NCI-H1048 (cell line): ENCODE measurements around the gene TPSG1.
"Not testable (repeated sequence)": the region's sequence is repeated elsewhere in the genome, so short reads cannot be mapped to it uniquely, and the experiment has no call there.

Source experiments
- DNase-seq: peaks from one replicate; lab custom pipeline; 2025; lab: John Stamatoyannopoulos, UW

Gene TPSG1

DNA sequence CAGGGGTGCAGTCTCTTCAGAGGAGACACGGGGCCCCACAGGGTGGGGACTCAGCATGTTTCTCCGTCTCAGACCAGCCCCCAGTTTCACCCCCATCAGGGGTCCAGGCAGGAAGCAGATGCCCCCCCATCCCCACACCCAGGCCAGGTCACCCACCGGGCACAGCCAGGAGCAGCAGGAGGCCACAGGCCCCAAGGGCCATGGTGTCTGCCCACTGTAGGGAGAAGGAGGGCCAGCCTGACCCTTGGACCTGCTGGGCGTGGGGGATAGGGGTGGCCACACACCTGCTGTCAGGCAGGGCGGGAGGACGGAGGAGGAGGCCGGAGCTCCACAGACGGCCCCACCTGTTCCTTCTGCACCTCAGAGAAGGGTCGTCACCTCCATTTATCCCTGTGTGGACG is at the start of gene TPSG1:
Gene TPSG1 (minus strand): TSS at position 218 of the 401 bp plus-strand sequence. CDS start 16 bp downstream, at position 202.
- no peak for DNase-seq

DNA sequence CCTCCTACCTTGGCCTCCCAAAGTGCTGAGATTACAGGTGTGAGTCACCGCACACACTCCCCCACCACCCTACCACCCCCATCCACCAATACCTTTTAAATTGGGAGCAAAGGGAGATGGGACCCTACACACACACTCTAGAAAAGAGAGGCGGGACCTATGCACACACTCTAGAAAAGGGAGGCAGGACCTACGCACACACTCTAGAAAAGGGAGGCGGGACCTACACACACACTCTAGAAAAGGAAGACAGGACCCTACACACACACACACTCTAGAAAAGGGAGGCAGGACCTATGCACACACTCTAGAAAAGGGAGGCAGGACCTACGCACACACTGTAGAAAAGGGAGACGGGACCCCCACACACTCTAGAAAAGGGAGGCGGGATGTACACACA is 49.7 kb upstream of the TPSG1 start:
- DNase-seq, result no peak

DNA sequence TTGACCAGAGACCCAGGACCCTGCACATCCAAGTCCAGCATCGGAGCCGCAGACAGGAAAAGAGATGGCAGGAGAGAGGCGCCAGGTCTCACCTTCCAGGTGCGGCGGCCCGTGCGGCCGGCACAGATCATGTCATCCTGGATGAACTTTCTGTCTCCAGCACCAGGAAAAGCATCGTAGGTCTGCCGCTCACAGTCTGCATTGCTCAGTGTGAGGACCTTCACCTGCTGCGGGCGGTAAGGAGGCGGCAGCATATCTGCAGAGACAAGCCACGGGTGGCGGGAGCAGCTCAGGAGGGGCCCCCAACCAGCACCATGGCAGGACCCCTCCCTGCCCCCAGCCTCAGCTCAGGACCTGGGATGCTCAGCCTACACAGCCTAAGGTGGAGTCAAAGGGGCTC is 48.7 kb upstream of the TPSG1 start:
- DNase-seq, result no peak

- no peak for DNase-seq
Measured at GRCh38 chr16:1272453-1273198, 47.6 kb upstream of the TPSG1 start.

GRCh38 chr16:1271724-1272413 is 46.8 kb upstream of the TPSG1 start:
- DNase-seq, result not testable (repeated sequence)

DNA sequence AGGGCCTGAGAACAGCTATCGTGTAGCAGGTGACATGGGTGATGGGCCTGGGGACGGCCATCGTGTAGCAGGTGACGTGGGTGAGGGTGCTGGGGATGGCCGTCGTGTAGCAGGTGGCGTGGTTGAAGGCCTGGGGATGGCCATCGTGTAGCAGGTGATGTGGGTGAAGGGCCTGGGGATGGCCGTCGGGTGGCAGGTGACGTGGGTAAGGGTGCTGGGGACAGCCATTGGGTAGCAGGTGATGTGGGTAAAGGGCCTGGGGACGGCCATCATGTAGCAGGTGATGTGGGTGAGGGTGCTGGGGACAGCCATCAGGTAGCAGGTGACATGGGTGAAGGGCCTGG is 46.3 kb upstream of the TPSG1 start:
- no peak for DNase-seq

DNA sequence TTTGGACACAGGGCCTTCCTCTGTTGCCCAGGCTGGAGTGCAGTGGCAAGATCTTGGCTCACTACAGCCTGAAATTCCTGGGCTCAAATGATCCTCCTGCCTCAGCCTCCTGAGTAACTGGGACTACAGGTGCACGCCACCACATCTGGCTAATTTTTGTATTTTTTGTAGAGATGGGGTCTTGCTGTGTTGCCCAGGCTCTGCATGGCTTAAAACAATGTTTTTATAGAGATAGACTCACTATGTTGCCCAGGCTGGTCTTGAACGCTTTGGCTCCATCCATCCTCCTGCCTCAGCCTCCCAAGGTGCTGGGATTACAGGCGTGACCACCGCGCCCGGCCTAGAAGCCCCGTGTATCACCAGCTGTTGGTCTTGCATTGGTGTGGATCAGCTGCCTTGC is 44.4 kb upstream of the TPSG1 start:
- not testable (repeated sequence) for DNase-seq

GRCh38 chr16:1265826-1266225 is 40.8 kb upstream of the TPSG1 start:
- DNase-seq, result no peak

DNA sequence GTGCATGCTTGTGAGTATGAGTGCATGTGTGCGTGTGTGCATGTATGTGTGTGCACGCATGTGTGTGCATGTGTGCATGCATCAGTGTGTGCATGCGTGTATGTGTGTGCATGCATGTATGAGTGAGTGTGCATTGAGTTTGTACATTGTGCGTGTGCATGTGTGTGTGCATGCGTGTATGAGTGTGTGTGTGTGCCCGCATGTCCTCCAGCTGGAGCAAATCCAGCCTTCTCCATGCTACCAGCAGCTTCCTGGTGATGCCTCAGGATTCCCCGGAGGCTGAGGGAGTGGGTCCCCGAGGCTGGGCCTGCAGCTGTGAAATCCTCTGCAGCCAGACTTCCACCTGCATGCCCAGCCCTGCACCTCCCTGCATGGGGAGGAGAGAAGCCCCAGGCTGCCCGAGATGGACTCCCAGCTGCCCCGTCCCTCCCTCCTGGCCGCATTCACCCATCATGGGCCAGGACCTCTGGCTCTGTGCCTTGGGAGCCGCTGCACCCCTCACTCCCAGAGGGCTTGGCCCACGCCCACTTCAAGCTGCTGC is 40.1 kb upstream of the TPSG1 start:
- no peak for DNase-seq

DNA sequence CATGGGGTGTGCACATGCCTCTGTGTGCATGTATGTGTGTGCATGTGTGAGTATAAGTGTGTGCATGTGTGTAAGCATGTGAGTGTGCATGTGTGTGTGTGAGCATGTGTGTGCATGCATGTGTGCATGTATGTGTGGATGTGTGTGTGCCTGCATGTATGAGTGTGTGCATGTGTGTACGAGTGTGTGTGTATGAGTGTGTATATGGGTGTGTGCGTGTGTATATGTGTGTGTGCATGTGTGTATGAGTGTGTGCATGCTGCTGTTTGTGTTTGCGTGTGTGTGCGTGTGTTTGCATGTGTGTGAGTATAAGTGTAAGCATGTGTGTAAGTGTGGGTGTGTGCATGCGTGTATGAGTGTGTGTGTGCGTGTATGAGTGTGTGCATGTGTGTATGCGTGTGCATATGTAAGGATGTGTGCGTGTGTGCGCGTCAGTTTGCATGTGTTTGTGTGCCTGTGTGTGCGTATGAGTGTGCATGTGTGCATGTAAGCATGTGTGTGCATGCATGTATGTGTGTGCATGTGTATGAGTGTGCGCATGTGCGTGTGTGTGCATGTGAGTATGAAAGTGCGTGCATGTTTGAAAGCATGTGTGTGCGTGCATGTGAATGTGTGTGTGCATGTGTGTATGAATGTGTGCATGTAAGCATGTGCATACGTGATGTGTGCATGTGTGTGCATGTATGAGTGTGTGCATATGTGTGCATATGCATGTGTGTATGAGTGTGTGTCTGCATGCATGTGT is 39.4 kb upstream of the TPSG1 start:
- DNase-seq, result no peak

DNA sequence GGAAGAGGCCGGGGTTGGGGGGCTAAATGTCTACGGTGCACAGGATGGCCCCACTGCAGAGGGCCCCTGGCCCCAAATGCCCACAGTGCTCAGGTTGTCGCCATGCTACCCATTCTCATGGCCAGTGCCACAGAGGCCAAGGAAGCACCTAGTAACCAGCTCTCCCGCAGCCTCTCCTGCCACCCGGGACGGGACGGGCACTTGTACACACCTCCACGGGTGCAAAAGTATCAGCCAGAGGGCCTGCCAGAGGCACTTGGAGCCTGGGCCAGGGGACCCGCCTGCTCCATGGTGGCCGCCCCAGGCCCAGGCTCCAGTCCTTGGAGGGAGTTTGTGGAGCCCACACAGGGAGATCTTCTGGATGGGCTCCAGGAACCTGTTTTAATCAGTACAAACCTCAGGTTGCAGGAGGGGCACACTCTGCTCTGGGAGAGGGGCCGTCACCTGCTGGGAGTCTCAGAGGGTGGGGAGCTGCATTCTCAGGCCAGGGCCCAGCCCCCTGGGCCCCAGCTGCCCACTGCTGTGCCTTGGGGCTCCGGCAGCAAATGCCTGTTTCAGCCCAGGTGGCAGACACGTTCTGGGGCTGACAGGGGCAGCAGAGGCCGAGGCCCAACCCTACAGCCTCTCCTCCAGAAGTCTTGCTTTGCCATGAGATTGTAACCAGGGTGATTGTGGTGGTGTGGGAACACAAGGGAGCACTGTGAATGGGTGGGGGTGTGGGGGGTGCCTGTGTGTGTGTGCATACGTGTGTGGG is 38.7 kb upstream of the TPSG1 start:
- no peak for DNase-seq

GRCh38 chr16:1262846-1263221 is 37.8 kb upstream of the TPSG1 start:
- no peak for DNase-seq

DNA sequence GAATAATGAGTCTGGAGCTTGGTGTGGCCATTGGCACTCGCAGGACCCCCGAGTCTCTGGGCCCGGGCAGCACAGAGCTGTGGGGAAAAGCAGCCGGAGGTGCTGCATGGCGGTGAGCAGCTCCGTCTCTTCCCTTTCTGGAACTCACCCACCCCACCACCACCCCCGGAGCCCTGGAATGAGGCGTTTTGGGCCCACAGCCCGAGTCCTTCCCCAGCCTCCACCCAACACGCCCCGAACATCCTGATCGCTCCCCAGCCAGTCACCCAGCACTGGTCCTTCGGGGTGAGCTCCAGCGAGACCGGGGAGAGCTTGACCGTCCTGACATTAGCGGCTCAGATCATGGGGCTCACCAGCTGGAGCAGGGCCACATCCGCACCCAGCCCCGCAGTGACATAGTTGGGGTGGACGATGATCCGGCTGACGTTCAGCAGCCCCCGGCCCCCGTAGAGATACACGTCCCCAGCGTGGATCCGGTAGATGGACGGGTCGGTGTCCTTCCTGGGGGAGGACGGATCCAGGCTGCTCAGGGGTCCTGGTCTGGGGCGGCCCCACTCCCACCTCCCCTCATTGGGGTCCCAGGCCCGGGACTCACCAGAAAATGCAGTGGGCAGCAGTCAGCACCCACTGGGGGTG is 37.3 kb upstream of the TPSG1 start:
- DNase-seq, result no peak

DNA sequence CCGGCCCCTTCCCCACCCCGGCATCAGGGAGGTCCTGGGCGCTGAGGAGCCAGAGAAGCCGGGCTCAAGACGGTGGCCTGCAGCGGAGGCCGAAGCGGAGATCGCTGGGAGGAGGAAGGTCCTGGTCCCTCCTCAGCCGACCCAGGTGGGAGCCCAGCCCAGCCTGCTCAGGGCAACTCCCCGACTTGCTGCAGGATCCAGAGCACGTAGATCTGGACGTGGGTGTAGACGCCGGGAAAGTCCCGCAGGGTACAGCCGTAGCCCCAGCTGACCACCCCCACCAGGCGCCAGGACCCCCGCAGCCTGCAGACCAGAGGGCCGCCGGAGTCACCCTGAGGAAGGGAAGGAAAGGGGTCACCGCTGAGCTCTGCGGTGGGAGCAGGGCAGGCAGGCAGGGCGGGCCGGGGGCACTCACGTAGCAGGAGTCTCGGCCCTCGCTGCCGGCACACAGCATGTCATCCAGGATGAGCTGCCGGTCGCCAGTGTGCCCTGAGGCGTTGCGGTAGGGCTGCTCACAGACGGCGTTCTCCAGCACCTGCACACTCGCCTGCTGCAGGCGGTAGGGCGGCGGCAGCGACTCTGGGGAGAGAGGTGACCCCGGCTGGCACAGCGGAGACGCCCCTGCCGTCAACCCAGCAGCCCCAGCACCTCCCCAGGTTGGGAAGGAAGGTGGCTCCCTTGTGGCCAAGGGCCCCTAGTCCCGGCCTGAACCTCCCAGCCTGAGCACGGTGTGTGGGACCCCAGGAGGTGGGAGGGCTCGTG is 36.2 kb upstream of the TPSG1 start:
- DNase-seq, result no peak

DNA sequence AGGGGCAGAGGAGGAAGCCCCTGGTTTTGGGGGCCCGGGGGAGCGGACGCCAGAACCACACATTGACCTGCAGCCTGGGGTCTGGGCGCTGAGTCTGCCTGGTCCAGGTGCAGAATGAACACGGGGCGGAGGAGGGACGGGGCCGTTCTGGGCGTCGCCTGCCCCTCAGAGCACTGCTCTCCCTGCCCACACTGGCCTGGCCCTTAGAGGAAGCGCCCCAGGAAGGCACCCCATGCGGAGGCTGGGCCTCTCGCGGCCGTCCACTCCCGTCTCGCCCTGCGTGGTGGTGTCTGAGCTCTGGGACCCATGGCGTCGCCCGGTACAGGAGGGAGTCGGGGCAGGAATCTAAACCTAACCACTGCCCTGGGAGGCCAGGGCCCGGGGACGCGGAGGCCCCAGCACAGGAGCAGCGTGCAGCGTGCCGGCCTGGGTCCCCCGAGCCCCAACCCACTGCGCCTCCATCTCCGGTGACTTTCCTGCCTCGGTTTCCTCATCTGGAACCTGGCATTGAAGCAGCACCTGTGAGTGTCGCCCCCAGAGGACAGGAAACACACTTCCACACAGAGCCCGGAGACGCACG is 35.1 kb upstream of the TPSG1 start:
- no peak for DNase-seq

GRCh38 chr16:1259760-1260068 is 34.6 kb upstream of the TPSG1 start:
- DNase-seq, result no peak

DNA sequence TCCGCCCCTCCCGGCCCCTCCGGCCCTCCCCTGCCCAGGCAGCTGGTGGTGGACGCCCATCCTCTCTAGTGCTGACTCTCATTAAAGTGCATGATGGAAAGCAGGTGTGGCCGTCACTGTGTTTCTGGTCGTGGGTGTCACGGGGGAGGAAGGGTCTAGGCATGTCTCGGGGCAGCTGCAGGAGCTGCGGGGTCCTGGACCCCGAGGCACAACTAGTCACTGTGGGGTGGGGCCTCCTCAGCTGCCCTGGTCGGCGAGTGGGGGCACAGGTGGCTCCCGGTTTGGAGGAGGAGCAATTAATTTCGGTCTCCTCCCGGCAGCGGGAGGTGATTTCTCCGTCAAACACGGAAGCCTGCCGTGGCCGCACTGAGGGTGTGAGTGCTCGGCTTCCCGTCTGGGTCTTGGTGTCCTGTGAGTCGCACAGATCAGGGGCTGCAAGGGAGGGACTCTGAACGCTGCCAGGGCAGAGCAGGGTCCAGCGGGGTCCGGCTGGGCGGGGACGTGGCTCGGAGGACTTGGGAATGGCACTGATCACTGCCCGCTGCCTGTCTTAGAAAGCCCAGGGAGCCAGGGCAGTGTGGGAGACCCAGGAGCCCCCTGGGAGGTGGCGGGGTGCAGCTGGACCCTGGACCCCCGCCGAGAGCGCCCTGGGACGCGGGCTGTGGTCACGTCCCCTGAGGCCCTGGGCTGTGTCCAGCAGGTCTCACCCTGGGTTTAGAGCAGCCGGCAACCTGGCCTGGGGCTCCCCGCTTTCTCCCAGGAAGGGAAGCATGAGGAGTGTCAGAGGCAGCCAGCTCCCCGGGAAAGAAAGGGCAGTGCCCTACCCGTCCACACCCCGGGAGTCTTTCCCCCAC is 34.1 kb upstream of the TPSG1 start:
- no peak for DNase-seq

DNA sequence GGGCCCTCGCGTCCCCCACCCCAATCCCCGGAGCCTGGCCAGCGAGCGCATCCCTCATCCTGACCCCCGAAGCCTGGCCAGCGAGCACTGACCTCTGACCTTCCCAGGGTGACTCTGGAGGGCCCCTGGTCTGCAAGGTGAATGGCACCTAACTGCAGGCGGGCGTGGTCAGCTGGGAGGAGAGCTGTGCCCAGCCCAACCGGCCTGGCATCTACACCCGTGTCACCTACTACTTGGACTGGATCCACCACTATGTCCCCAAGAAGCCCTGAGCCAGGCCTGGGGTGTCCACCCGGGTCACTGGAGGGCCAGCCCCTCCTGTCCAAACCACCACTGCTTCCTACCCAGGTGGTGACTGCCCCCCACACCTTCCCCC is 33.1 kb upstream of the TPSG1 start:
- DNase-seq, result no peak

DNA sequence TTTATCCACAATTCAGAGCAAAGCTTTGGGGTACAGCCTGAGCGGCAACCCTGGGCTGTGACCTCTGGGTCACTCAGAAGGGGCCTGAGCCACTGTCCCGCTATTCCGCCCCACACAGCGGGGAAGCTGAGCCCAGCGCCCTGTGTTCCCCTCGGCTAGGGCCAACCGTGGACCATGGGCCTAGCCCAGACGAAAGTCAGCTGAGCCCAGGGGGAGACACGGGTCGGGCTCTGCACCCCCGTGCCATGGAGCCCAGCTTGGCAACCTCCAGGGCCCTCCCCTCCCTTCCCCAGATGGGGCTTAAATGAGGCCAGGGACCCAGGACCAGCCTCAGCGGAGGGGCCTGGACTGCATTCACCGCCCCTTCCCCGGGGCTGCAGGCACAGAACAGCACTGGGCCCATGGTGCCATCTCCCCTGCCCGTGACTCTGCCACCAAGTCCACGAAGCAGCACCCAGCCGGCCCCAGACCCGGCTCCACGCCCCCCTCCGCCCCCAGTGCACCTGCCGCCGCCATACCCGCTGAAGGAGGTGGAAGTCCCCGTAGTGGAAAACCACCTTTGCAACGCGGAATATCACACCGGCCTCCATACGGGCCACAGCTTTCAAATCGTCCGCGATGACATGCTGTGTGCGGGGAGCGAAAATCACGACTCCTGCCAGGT is 32.6 kb upstream of the TPSG1 start:
- DNase-seq, result no peak
